Suprapubic skin (tissue), 3 donors: ENCODE results near the gene ZFAND3.

Source experiments
- POLR2A ChIP-seq, 2 donors: fragments of 450-650 bp; IDR thresholded peaks; one replicate each; pipeline ENCODE4 v1.6.1; 2017; ENCODE audit warnings: antibody characterized with exemption in 2 of 2, mild to moderate bottlenecking in 2 of 2, moderate library complexity in 2 of 2
- TF ChIP-seq, protein P1 (sequence below), 2 donors: fragments of 200-600 bp in 1 of 2; fragments of 450-650 bp in 1 of 2; sonication (generic) in 1 of 2; IDR thresholded peaks; one replicate each; pipeline ENCODE4 v1.5.1; 2016 to 2019; ENCODE audit warnings: antibody characterized with exemption in 2 of 2, mild to moderate bottlenecking in 1 of 2, moderate library complexity in 1 of 2

DNA sequence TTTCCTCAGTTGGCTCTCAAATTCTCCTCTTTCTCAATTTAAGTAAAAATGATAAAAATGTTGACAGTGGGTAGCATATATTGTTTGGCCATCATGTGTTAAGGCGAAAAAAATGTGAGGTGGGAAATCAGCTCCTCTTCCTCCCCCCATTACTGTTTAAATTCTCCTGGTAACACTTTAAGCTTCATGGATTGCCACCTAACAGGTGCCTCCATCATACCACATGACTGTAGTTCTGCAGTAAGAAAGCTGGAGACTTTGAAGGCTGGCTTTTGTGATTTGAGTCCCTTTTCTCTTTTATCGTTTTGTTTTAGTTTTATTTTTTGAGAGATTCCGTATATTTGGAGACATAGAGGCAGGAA lies 1.2 kb downstream of the ZFAND3 start:
- TF ChIP-seq, protein P1, sequence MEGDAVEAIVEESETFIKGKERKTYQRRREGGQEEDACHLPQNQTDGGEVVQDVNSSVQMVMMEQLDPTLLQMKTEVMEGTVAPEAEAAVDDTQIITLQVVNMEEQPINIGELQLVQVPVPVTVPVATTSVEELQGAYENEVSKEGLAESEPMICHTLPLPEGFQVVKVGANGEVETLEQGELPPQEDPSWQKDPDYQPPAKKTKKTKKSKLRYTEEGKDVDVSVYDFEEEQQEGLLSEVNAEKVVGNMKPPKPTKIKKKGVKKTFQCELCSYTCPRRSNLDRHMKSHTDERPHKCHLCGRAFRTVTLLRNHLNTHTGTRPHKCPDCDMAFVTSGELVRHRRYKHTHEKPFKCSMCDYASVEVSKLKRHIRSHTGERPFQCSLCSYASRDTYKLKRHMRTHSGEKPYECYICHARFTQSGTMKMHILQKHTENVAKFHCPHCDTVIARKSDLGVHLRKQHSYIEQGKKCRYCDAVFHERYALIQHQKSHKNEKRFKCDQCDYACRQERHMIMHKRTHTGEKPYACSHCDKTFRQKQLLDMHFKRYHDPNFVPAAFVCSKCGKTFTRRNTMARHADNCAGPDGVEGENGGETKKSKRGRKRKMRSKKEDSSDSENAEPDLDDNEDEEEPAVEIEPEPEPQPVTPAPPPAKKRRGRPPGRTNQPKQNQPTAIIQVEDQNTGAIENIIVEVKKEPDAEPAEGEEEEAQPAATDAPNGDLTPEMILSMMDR (IDR thresholded peaks at IDR 0.05): no peak
- TF ChIP-seq POLR2A (IDR thresholded peaks at IDR 0.05): no peak
